K562 (cell line): ENCODE results near the gene NES. TPM values are rescaled to one million over a fixed set of nuclear protein-coding genes. Genes with fewer than 3 reads are reported as not detected.
A peak's percentile ranks its signal among the peaks of the same experiment; 100 is the strongest.

Experiments used
- BMI1 ChIP-seq: fragments of 150-350 bp; IDR thresholded peaks from 2 replicates; pipeline ENCODE4 v1.6.1; 2014; ENCODE audit warnings: low read length
- CHD1 ChIP-seq: fragments of 200-600 bp; sonication (generic); IDR thresholded peaks from one replicate; pipeline ENCODE4 v1.6.1; 2012; ENCODE audit warnings: mild to moderate bottlenecking, moderate library complexity, low read length, inconsistent platforms
- ETV5 ChIP-seq: sonication (generic); formaldehyde crosslinking; IDR thresholded peaks from 2 replicates; pipeline ENCODE4 v1.4.0; 2020; ENCODE audit warnings: low read depth, mild to moderate bottlenecking, missing genetic modification reagents
- GATA2 ChIP-seq: sonication (generic); formaldehyde crosslinking; IDR thresholded peaks from 2 replicates; pipeline ENCODE4 v1.4.0; 2020; ENCODE audit warnings: mild to moderate bottlenecking, missing genetic modification reagents
- GATAD2A ChIP-seq: fragments of 450-650 bp; IDR thresholded peaks from 2 replicates; pipeline ENCODE4 v1.6.1; 2017
- GTF2A2 ChIP-seq: IDR thresholded peaks from 2 replicates; pipeline ENCODE4 v1.6.1; 2016; ENCODE audit warnings: mild to moderate bottlenecking, missing genetic modification characterization, missing compliant biosample characterization
- HIVEP1 ChIP-seq: fragments of 250-450 bp; sonication (Bioruptor Pico); IDR thresholded peaks from 2 replicates; pipeline ENCODE4 v1.4.0; 2020; ENCODE audit warnings: mild to moderate bottlenecking
- KHSRP ChIP-seq: fragments of 450-650 bp; IDR thresholded peaks from 2 replicates; pipeline ENCODE4 v1.6.1; 2017
- MAZ ChIP-seq, 2 experiments: fragments of 450-650 bp in 1 of 2; sonication (generic) in 1 of 2; formaldehyde crosslinking; IDR thresholded peaks in 1 of 2; conservative IDR thresholded peaks in 1 of 2; 2 replicates each; pipeline versions ENCODE4 v1.4.0 to v1.5.0; 2020; ENCODE audit warnings: mild to moderate bottlenecking in 1 of 2, missing genetic modification reagents in 1 of 2
- PCBP2 ChIP-seq: fragments of 200-400 bp; formaldehyde crosslinking; IDR thresholded peaks from 2 replicates; pipeline ENCODE4 v1.6.1; 2018; ENCODE audit warnings: low read length, low read depth, mild to moderate bottlenecking, moderate library complexity; ENCODE audit not compliant: poor library complexity, severe bottlenecking
- PHF8 ChIP-seq: fragments of 200-600 bp; sonication (generic); IDR thresholded peaks from 2 replicates; pipeline ENCODE4 v1.6.1; 2012; ENCODE audit warnings: mixed run types, mild to moderate bottlenecking, inconsistent platforms, low read length, moderate library complexity, borderline replicate concordance
- RFX7 ChIP-seq: fragments of 250-450 bp; sonication (Bioruptor Pico); IDR thresholded peaks from 2 replicates; pipeline ENCODE4 v1.5.1; 2021; ENCODE audit warnings: mild to moderate bottlenecking
- SMARCA4 ChIP-seq: fragments of 450-650 bp; IDR thresholded peaks from 2 replicates; pipeline ENCODE4 v1.6.1; 2016
- SNRNP70 ChIP-seq: fragments of 200-400 bp; formaldehyde crosslinking; optimal IDR thresholded peaks from 2 replicates; pipeline ENCODE3; 2017; ENCODE audit warnings: low read depth, low read length
- SRSF3 ChIP-seq: fragments of 200-400 bp; formaldehyde crosslinking; IDR thresholded peaks from 2 replicates; pipeline ENCODE4 v1.6.1; 2016; ENCODE audit warnings: mild to moderate bottlenecking, low read length, moderate library complexity; ENCODE audit not compliant: insufficient read depth
- SRSF9 ChIP-seq: fragments of 200-400 bp; formaldehyde crosslinking; IDR thresholded peaks from 2 replicates; pipeline ENCODE4 v1.6.1; 2017; ENCODE audit warnings: low read depth, low read length, borderline replicate concordance
- TAF15 ChIP-seq: fragments of 200-400 bp; formaldehyde crosslinking; IDR thresholded peaks from 2 replicates; pipeline ENCODE4 v1.6.1; 2017; ENCODE audit warnings: mild to moderate bottlenecking, low read depth, low read length, moderate library complexity
- TCF7L2 ChIP-seq: fragments of 150-350 bp; IDR thresholded peaks from 2 replicates; pipeline ENCODE4 v1.6.1; 2016; ENCODE audit warnings: low read depth, mild to moderate bottlenecking, low read length, moderate library complexity
- TFAM ChIP-seq: fragments of 250-450 bp; sonication (Bioruptor Pico); conservative IDR thresholded peaks from 2 replicates; pipeline ENCODE4 v1.5.0; 2021; ENCODE audit warnings: mild to moderate bottlenecking, moderate library complexity
- U2AF1 ChIP-seq: fragments of 200-400 bp; formaldehyde crosslinking; optimal IDR thresholded peaks from 2 replicates; pipeline ENCODE3; 2017; ENCODE audit warnings: mild to moderate bottlenecking, low read depth, low read length, moderate library complexity
- ZZZ3 ChIP-seq: fragments of 450-650 bp; IDR thresholded peaks from 2 replicates; pipeline ENCODE4 v1.6.1; 2016; ENCODE audit warnings: antibody characterized with exemption, mild to moderate bottlenecking, moderate library complexity
- polyA plus RNA-seq, 8 experiments: library from polyadenylated mRNA; depleted of rRNA in 4 of 8; stranded (reverse) in 5 of 8; unstranded in 3 of 8; fragments of >200 nt; fragmentation: Nextera tagmentation in 2 of 8; fragmentation: Illumina TruSeq in 1 of 8; extraction: Ambion mirVana in 2 of 8; extraction: Trizol in 1 of 8; gene quantifications; 2 replicates each; pipeline versions ENCODE4 v1.2.1 to v1.2.3, GENCODE V29; 2011 to 2014; ENCODE audit warnings: inconsistent platforms in 1 of 8, missing spikeins in 1 of 8
- total RNA-seq, 7 experiments: library from RNA; depleted of rRNA in 6 of 7; stranded (reverse); fragments of >200 nt in 6 of 7; fragmentation: Illumina TruSeq in 2 of 7; extraction: Trizol in 2 of 7; gene quantifications; 2 replicates each; pipeline versions ENCODE4 v1.2.1 to v1.2.3, GENCODE V29; 2011 to 2021; ENCODE audit warnings: low replicate concordance in 1 of 7
- TF ChIP-seq, protein P1 (sequence below), 2 experiments: IDR thresholded peaks; 2 replicates each; pipeline ENCODE4 v1.6.1; 2012; ENCODE audit warnings: improper control_type of control experiment in 2 of 2, low read depth in 2 of 2, low read length in 2 of 2, borderline replicate concordance in 1 of 2
- TF ChIP-seq, protein P2 (sequence below), 2 experiments: fragments of 450-650 bp; conservative IDR thresholded peaks; 2 replicates each; pipeline ENCODE4 v1.6.1; 2017; ENCODE audit warnings: mild to moderate bottlenecking in 2 of 2, moderate library complexity in 2 of 2
- TF ChIP-seq, protein P3 (sequence below), 2 experiments: fragments of 450-650 bp; IDR thresholded peaks; 2 replicates each; pipeline ENCODE4 v1.6.1; 2016
- TF ChIP-seq, protein P4 (sequence below): fragments of 450-650 bp; formaldehyde crosslinking; IDR thresholded peaks from 2 replicates; pipeline ENCODE4 v1.4.0; 2020; ENCODE audit warnings: mild to moderate bottlenecking, mixed read lengths

Gene NES
- total and polyA plus RNA-seq, 9 of the 15 experiments (the other 6 are each of a cell fraction or from before 2014, with no cell fraction given): 0.10 to 8.6 (median 4.2) TPM

DNA sequence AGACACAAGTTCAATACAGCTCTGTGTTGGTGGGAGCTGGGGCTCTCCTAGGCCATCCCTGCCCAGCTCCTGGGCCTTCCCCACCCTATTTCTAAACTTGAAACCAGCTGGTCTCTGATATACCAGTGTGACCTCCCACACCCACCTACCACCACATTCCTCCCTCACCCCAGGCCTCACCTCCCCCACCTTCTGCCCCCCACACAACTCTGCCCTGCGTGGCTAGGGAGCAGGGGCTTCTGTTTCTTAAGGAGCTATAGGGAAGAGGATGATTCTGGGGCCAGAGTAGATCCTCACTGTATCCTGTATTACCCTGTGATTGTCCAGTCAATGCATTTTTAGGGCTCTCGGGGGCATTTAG, 16.5 kb downstream of the NES start (continued):
- TF ChIP-seq, protein P1, sequence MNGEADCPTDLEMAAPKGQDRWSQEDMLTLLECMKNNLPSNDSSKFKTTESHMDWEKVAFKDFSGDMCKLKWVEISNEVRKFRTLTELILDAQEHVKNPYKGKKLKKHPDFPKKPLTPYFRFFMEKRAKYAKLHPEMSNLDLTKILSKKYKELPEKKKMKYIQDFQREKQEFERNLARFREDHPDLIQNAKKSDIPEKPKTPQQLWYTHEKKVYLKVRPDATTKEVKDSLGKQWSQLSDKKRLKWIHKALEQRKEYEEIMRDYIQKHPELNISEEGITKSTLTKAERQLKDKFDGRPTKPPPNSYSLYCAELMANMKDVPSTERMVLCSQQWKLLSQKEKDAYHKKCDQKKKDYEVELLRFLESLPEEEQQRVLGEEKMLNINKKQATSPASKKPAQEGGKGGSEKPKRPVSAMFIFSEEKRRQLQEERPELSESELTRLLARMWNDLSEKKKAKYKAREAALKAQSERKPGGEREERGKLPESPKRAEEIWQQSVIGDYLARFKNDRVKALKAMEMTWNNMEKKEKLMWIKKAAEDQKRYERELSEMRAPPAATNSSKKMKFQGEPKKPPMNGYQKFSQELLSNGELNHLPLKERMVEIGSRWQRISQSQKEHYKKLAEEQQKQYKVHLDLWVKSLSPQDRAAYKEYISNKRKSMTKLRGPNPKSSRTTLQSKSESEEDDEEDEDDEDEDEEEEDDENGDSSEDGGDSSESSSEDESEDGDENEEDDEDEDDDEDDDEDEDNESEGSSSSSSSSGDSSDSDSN (IDR thresholded peaks at IDR 0.05; ENCODE audit: borderline replicate concordance in 1 of 2, low read depth in 2 of 2, low read length in 2 of 2): no peak
- no peak for TF ChIP-seq TCF7L2
- TF ChIP-seq, protein P2, sequence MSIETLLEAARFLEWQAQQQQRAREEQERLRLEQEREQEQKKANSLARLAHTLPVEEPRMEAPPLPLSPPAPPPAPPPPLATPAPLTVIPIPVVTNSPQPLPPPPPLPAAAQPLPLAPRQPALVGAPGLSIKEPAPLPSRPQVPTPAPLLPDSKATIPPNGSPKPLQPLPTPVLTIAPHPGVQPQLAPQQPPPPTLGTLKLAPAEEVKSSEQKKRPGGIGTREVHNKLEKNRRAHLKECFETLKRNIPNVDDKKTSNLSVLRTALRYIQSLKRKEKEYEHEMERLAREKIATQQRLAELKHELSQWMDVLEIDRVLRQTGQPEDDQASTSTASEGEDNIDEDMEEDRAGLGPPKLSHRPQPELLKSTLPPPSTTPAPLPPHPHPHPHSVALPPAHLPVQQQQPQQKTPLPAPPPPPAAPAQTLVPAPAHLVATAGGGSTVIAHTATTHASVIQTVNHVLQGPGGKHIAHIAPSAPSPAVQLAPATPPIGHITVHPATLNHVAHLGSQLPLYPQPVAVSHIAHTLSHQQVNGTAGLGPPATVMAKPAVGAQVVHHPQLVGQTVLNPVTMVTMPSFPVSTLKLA (conservative IDR thresholded peaks at IDR 0.05): no peak
- TF ChIP-seq SNRNP70: no peak
- TF ChIP-seq PCBP2: no peak
- TF ChIP-seq SRSF3: no peak
- TF ChIP-seq TAF15: no peak
- no peak for TF ChIP-seq ETV5 (CRISPR knock-in tag)
- TF ChIP-seq GTF2A2 (tag): no peak
- TF ChIP-seq CHD1: peak; percentile 39
- TF ChIP-seq KHSRP: no peak
- no peak for TF ChIP-seq BMI1
- no peak; the same call in 1 of the 2 replicates for TF ChIP-seq PHF8
- TF ChIP-seq U2AF1: no peak
- no peak for TF ChIP-seq ZZZ3
- TF ChIP-seq, protein P3, sequence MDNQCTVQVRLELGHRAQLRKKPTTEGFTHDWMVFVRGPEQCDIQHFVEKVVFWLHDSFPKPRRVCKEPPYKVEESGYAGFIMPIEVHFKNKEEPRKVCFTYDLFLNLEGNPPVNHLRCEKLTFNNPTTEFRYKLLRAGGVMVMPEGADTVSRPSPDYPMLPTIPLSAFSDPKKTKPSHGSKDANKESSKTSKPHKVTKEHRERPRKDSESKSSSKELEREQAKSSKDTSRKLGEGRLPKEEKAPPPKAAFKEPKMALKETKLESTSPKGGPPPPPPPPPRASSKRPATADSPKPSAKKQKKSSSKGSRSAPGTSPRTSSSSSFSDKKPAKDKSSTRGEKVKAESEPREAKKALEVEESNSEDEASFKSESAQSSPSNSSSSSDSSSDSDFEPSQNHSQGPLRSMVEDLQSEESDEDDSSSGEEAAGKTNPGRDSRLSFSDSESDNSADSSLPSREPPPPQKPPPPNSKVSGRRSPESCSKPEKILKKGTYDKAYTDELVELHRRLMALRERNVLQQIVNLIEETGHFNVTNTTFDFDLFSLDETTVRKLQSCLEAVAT (IDR thresholded peaks at IDR 0.05): peak in 1 of 2 experiments; percentile 77; a peak in 2 of 4 replicates
- no peak for TF ChIP-seq TFAM
- no peak for TF ChIP-seq GATA2 (CRISPR knock-in tag)
- TF ChIP-seq SRSF9: no peak
- no peak for TF ChIP-seq MAZ (CRISPR knock-in tag; conservative IDR thresholded peaks at IDR 0.05 in 1 of 2, IDR thresholded peaks at IDR 0.05 in 1 of 2)
- TF ChIP-seq HIVEP1 (CRISPR knock-in tag): no peak
- no peak for TF ChIP-seq RFX7 (CRISPR knock-in tag)
- no peak for TF ChIP-seq SMARCA4
- no peak for TF ChIP-seq GATAD2A
- TF ChIP-seq, protein P4, sequence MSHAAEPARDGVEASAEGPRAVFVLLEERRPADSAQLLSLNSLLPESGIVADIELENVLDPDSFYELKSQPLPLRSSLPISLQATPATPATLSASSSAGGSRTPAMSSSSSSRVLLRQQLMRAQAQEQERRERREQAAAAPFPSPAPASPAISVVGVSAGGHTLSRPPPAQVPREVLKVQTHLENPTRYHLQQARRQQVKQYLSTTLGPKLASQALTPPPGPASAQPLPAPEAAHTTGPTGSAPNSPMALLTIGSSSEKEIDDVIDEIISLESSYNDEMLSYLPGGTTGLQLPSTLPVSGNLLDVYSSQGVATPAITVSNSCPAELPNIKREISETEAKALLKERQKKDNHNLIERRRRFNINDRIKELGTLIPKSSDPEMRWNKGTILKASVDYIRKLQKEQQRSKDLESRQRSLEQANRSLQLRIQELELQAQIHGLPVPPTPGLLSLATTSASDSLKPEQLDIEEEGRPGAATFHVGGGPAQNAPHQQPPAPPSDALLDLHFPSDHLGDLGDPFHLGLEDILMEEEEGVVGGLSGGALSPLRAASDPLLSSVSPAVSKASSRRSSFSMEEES: no peak
